Measurements from ENCODE around the gene WDPCP. TPM values are rescaled to one million over a fixed set of nuclear protein-coding genes. Genes with fewer than 3 reads are reported as not detected.

WDPCP gene
- total RNA-seq, 4 donors from 2014 or later = 7.2 to 47.3 (median 13.0) TPM

DNA sequence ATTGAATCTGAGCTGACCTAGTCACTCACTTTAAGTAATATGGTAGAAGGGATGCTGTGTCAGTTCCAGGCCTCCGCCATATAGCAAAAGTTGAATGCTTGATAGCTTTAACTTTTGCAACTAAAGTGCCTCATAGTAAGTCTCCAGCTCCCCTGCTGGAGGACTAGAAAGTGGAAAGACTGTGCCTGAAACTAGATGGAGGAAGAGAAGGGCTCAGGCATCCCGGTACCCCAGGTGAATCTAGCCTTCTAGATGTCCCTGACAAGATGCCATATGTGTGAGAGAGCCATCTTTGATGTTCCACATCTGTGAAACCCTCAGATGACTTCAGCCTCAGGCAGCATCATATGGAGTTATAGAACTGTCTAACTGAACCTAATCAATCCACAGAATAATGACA, 516.6 kb downstream of the WDPCP start:
- H3K4me3 ChIP-seq = no peak overlapping the region
- H3K9me3 ChIP-seq = no peaks in the 10 kb centered on the region
- peaks cover 11 to 24% (median 16%) of the 10 kb centered on the region in 3 donors for H3K27me3 ChIP-seq
- TF ChIP-seq POLR2A (IDR thresholded peaks at IDR 0.05) = no peak
- no peak for TF ChIP-seq CTCF (IDR thresholded peaks at IDR 0.05 in 4 of 5, conservative IDR thresholded peaks at IDR 0.05 in 1 of 5)
- H3K27ac ChIP-seq = no peak overlapping the region
- in situ Hi-C loops (cut with MboI; ENCODE audit: low sequenced_read_pairs in 4 of 4) (no loop called here), intact Hi-C loops (cut with DNase I; ENCODE audit: low total_unique reads) (no loop called here)
- no peaks in the 10 kb centered on the region for H3K36me3 ChIP-seq
- DNase-seq = no peak
- H3K4me1 ChIP-seq = no peaks in the 10 kb centered on the region
- no peak for ATAC-seq

Other genes starting within 250 kb of the WDPCP start
- 100 to 1,000 TPM; 133 to 241 (median 194) TPM for gene MDH1, start 486 bp upstream of the WDPCP start, total RNA-seq

All from gastrocnemius medialis (tissue), 4 donors.